ENCODE measurements around the gene HLA-DMB. TPM values are rescaled to one million over a fixed set of nuclear protein-coding genes. Genes with fewer than 3 reads are reported as not detected.

The HLA-DMB gene
- total and polyA plus RNA-seq, 4 donors: 2.8 to 13.1 (median 7.7) TPM

- peak overlapping the region; percentile 84 to 91 for H3K9ac ChIP-seq (ENCODE audit: low read depth in 1 of 2, low read length in 2 of 2)
- H3K27me3 ChIP-seq (ENCODE audit: control insufficient read depth in 4 of 4, insufficient read depth in 4 of 4, low read length in 3 of 4): no peaks in the 10 kb centered on the region
- H3K36me3 ChIP-seq (ENCODE audit: control insufficient read depth in 4 of 4, insufficient read depth in 3 of 4, low read depth in 1 of 4, low read length in 3 of 4): peaks cover 19 to 46% (median 39%) of the 10 kb centered on the region in 4 donors
- peaks cover 1 to 48% (median 44%) of the 10 kb centered on the region in 4 donors for H3K4me1 ChIP-seq (ENCODE audit: control insufficient read depth in 4 of 4, insufficient read depth in 4 of 4, low read length in 3 of 4)
- under 1% methylated on average over 4 of the region's 4 CpGs for WGBS
- no peak for DNase-seq (ENCODE audit: low spot score)
- H3K27ac ChIP-seq (ENCODE audit: low read depth in 1 of 2, low read length in 2 of 2): peak overlapping the region; percentile 51 to 100
- TF ChIP-seq, protein P1, sequence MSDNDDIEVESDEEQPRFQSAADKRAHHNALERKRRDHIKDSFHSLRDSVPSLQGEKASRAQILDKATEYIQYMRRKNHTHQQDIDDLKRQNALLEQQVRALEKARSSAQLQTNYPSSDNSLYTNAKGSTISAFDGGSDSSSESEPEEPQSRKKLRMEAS (IDR thresholded peaks at IDR 0.05): no peak
- TF ChIP-seq HNF4G (IDR thresholded peaks at IDR 0.05): no peak
- no peak for TF ChIP-seq HNF4A (conservative IDR thresholded peaks at IDR 0.05)
- TF ChIP-seq, protein P2, sequence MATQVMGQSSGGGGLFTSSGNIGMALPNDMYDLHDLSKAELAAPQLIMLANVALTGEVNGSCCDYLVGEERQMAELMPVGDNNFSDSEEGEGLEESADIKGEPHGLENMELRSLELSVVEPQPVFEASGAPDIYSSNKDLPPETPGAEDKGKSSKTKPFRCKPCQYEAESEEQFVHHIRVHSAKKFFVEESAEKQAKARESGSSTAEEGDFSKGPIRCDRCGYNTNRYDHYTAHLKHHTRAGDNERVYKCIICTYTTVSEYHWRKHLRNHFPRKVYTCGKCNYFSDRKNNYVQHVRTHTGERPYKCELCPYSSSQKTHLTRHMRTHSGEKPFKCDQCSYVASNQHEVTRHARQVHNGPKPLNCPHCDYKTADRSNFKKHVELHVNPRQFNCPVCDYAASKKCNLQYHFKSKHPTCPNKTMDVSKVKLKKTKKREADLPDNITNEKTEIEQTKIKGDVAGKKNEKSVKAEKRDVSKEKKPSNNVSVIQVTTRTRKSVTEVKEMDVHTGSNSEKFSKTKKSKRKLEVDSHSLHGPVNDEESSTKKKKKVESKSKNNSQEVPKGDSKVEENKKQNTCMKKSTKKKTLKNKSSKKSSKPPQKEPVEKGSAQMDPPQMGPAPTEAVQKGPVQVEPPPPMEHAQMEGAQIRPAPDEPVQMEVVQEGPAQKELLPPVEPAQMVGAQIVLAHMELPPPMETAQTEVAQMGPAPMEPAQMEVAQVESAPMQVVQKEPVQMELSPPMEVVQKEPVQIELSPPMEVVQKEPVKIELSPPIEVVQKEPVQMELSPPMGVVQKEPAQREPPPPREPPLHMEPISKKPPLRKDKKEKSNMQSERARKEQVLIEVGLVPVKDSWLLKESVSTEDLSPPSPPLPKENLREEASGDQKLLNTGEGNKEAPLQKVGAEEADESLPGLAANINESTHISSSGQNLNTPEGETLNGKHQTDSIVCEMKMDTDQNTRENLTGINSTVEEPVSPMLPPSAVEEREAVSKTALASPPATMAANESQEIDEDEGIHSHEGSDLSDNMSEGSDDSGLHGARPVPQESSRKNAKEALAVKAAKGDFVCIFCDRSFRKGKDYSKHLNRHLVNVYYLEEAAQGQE (IDR thresholded peaks at IDR 0.05): no peak
- no peak for TF ChIP-seq RAD21 (IDR thresholded peaks at IDR 0.05)
- no peak for TF ChIP-seq FOXA1 (IDR thresholded peaks at IDR 0.05)
- TF ChIP-seq TAF1 (conservative IDR thresholded peaks at IDR 0.05): no peak
- no peak for TF ChIP-seq RXRA (IDR thresholded peaks at IDR 0.05)
- TF ChIP-seq ZBTB33 (IDR thresholded peaks at IDR 0.05): no peak
- TF ChIP-seq, protein P3, sequence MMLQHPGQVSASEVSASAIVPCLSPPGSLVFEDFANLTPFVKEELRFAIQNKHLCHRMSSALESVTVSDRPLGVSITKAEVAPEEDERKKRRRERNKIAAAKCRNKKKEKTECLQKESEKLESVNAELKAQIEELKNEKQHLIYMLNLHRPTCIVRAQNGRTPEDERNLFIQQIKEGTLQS (IDR thresholded peaks at IDR 0.05): no peak
- no peak for TF ChIP-seq FOXA2 (IDR thresholded peaks at IDR 0.05)
- no peak for TF ChIP-seq YY1 (IDR thresholded peaks at IDR 0.05)
- TF ChIP-seq JUND (IDR thresholded peaks at IDR 0.05): no peak
- no peak for TF ChIP-seq EGR1 (IDR thresholded peaks at IDR 0.05; ENCODE audit: low read depth in 2 of 2)
- H3K4me3 ChIP-seq (ENCODE audit: low read depth in 1 of 3, low read length in 3 of 3): peak overlapping the region; percentile 88 to 98 (median 95)
- H3K9me3 ChIP-seq (ENCODE audit: control insufficient read depth in 4 of 4, low read length in 3 of 4): no peaks in the 10 kb centered on the region
These were observed 33.1 kb upstream of the HLA-DMB start for GRCh38 chr6:32974016-32974333.

GRCh38 chr6:32973144-32974015 lies 32.6 kb upstream of the HLA-DMB start:
- no peaks in the 10 kb centered on the region for H3K9me3 ChIP-seq (ENCODE audit: control insufficient read depth in 4 of 4, low read length in 3 of 4)
- TF ChIP-seq HNF4A (conservative IDR thresholded peaks at IDR 0.05) (no peak), RAD21 (IDR thresholded peaks at IDR 0.05) (no peak), YY1 (IDR thresholded peaks at IDR 0.05) (no peak), EGR1 (IDR thresholded peaks at IDR 0.05; ENCODE audit: low read depth in 2 of 2) (no peak), SP1 (IDR thresholded peaks at IDR 0.05) (no peak), GABPA (IDR thresholded peaks at IDR 0.05 in 1 of 2, conservative IDR thresholded peaks at IDR 0.05 in 1 of 2) (no peak), HNF4G (IDR thresholded peaks at IDR 0.05) (no peak), JUND (IDR thresholded peaks at IDR 0.05) (no peak), NR2F2 (IDR thresholded peaks at IDR 0.05) (no peak), RXRA (IDR thresholded peaks at IDR 0.05) (no peak), FOXA2 (IDR thresholded peaks at IDR 0.05) (no peak), FOXA1 (IDR thresholded peaks at IDR 0.05) (no peak), ZBTB33 (IDR thresholded peaks at IDR 0.05) (no peak)
- TF ChIP-seq, protein P1 (IDR thresholded peaks at IDR 0.05): no peak
- TF ChIP-seq, protein P3 (IDR thresholded peaks at IDR 0.05): no peak
- TF ChIP-seq, protein P2 (IDR thresholded peaks at IDR 0.05): no peak

More at GRCh38 chr6:32973144-32974015, 32.6 kb upstream of the HLA-DMB start:
- Histone ChIP-seq H3K36me3 (ENCODE audit: control insufficient read depth in 4 of 4, insufficient read depth in 3 of 4, low read depth in 1 of 4, low read length in 3 of 4) (peaks cover 16 to 40% (median 34%) of the 10 kb centered on the region in 4 donors), H3K27ac (ENCODE audit: low read depth in 1 of 2, low read length in 2 of 2) (peak overlapping the region; percentile 51 to 100), H3K4me3 (ENCODE audit: low read depth in 1 of 3, low read length in 3 of 3) (peak overlapping the region; percentile 88 to 98 (median 95)), H3K9ac (ENCODE audit: low read depth in 1 of 2, low read length in 2 of 2) (peak overlapping the region; percentile 84 to 91), H3K4me1 (ENCODE audit: control insufficient read depth in 4 of 4, insufficient read depth in 4 of 4, low read length in 3 of 4) (peaks cover 1 to 45% (median 40%) of the 10 kb centered on the region in 4 donors), H3K27me3 (ENCODE audit: control insufficient read depth in 4 of 4, insufficient read depth in 4 of 4, low read length in 3 of 4) (no peaks in the 10 kb centered on the region)
- WGBS: under 1% methylated on average over 23 of the region's 23 CpGs
- DNase-seq (ENCODE audit: low spot score): peak; percentile 63

All from liver (tissue), 9 donors.